Stimulated activated CD4-positive, alpha-beta T cell treated with anti-CD3 and anti-CD28 coated beads, Interleukin-4, amount 100 ng/mL, for 4 hours (primary cell): ENCODE data around the gene CLASP1.
"Not testable (repeated sequence)": the region's sequence is repeated elsewhere in the genome, so short reads cannot be mapped to it uniquely, and the experiment has no call there.

Experiments
- DNase-seq, 2 experiments: peaks; one replicate each; pipeline ENCODE4 v3.0.0-alpha.2; 2020

Gene CLASP1

GRCh38 chr2:121303531-121304263 lies 345.6 kb downstream of the CLASP1 start:
- DNase-seq, result no peak

GRCh38 chr2:121301190-121301589 lies 348.1 kb downstream of the CLASP1 start:
- DNase-seq, result not testable (repeated sequence)

- no peak for DNase-seq
Observed at GRCh38 chr2:121298476-121298875, 350.8 kb downstream of the CLASP1 start.

DNA sequence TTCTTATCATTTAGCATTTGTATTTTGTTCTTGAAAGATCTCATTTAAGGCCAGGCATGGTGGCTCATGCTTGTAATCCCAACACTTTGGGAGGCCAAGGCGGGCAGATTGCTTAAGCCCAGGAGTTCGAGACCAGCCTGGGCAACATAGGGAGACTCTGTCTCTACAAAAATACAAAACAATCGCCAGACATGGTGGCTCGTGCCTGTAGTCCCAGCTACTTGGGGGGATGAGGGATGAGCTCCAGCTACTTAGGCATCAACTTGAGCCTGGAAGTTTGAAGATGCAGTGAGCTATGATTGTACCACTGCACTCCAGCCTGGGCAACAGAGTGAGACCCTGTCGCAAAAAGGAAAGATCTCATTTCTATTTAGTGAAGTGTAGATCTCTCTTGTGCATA lies 351.4 kb downstream of the CLASP1 start:
- not testable (repeated sequence) for DNase-seq

- DNase-seq, result no peak
Observed at GRCh38 chr2:121297217-121297830, 351.9 kb downstream of the CLASP1 start.

- no peak for DNase-seq
Observed at GRCh38 chr2:121295911-121296650, 353.2 kb downstream of the CLASP1 start.

DNA sequence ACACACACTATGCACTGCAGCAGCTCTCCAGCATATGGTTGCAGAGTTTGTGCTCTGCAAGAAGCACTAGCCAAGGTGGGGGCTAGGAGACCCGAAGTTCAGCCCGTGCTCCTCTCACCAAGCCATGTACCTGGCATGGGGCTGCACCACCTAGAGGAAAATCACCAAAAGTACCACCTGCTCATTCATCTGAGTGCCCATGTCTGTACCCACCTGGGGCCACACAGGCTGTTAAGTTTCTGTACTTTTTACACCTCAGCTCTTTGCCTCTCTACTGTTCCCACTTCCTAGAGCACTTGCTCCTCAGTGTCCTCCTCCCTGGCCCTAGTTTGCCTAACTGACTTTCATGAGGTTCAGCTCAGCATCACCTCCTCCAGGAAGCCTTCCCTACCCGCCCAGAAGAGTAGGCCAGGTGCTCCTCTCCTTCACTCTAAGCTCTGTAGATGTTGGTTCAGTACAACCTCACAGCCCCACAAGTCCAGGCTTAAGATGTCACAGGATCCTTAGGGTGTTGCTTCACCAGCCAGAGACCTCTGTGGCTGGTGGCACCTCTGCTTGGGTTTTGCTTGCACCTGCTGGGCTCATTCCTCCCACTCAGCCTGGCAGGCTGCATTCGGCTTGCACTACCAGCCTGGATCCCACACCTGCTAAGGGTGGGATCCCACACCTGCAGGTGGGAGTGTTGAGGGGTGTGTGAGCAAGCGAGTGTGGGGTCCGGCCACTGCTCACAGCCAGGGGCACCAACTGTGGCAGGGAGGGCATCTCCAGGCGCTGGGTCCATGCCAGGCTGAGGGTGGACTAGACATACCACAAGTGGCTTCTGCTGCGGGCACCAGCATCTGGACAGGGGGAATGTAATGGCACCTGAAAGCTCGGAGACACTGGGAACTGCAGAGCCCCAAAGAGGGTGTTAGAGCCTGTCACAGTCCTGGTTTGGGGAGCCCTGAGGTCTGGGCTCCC lies 354.1 kb downstream of the CLASP1 start:
- DNase-seq, result no peak

GRCh38 chr2:121293450-121294325 lies 355.6 kb downstream of the CLASP1 start:
- DNase-seq, result no peak

DNA sequence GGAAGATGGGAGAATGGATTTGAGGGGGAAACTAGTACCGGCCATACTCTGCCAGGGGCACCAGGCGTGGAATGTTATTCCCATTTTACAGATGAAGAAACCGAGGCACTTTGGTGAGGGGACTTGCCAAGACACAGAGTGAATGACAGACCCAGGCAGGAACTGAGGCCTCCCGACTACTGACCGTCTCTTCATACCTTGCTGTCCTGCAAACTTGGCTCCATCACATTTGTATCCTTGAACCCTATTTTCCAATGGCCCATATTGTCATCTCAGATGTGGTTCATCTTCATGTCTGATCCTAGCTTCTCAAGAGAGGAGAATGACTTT lies 358.0 kb downstream of the CLASP1 start:
- no peak for DNase-seq

DNA sequence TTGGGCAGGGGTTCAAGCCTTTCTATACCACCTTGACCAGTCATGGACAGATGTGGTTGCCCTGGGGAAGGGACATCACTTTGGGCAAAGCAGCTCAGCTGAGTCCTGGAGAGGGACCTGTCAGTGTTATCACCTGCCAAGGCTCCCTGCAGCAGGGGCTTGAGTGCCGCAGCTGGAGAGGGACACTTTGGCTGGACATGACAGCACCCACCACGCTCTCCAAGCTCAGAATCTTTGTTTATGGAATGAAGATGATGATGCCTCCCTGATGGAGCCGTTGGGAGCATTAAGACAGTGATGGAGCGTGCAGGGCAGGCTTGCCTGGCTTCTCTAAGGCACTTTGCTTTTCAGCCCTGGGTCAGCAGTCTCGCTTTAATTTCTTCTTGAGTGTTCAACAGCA lies 360.0 kb downstream of the CLASP1 start:
- DNase-seq, result no peak

DNA sequence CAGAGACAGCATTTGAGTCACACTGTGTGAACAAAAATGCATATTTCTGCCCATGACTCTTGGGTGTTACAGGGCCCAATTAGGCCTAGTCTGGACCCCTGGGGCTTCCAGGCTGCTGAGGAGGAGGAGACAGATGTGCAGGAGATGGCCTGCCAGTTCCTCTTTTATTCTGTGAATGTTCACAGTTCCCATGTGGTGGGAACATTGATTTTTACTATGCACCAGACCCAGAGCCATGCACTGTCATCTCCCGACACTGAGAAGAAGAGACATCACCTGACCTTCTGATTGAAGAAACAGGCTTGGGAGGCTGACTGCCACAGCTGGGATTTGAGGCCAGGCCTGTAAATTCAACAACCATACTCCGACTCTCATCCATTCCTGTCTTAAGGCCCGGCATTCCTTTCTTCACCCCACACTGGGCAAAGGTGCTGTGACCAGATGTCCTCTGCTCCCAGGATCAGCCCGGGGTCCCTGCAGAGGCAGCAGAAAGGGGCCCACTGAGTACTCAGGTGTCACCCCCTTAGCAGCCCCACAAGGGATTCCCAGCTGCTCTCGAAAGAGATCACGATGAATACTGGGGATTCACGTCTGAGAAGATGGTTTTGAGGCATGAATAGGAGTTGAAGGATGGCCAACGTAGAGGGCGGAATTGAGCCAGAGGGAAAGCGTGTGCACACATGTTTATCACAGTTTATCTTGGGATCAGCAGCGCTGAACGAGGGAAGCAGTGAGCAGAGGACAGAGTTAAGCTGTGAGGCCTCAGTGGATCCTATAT lies 360.6 kb downstream of the CLASP1 start:
- DNase-seq, result no peak

DNA sequence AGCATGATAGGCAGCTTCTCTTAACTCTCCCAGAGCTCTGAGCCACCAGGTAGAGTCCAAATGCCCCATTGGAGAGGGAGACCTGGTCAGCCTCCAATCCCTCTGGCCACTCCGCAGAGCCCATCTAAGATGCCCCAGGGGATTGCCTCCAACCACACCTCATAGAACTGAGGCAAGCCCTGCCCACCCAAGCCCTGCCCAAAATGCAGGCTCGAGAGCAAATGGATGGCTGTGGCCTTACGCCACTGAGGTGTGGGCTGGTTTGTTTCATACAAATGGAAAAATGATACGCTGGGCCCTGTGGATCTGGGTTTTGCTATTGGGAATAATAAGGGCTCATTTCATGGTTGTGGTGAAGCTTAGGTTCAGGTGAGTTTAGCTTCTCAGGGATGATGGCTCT lies 361.3 kb downstream of the CLASP1 start:
- DNase-seq, result no peak
